ENCODE measurements around the gene ARHGDIG.

Gene ARHGDIG

GRCh38 chr16:281660-282255, 1.4 kb downstream of the ARHGDIG start:
- no peak for DNase-seq

GRCh38 chr16:282491-282890, 2.1 kb downstream of the ARHGDIG start:
- DNase-seq, result no peak

GRCh38 chr16:283033-283805, 2.8 kb downstream of the ARHGDIG start, which contains the start of gene PDIA2:
Gene PDIA2 (plus strand): TSS chr16:283164. CDS start chr16:283170, 6 bp downstream.
- DNase-seq, result no peak

- no peak for DNase-seq
Measured at GRCh38 chr16:284204-285120, 4.1 kb downstream of the ARHGDIG start.

- DNase-seq, result no peak
Measured at GRCh38 chr16:285146-286055, 5.0 kb downstream of the ARHGDIG start.

GRCh38 chr16:286491-287297, 6.3 kb downstream of the ARHGDIG start:
- no peak for DNase-seq

- no peak for DNase-seq
Measured at GRCh38 chr16:287298-287811, 7.0 kb downstream of the ARHGDIG start.

- no peak for DNase-seq
Measured at GRCh38 chr16:287981-288920, 7.9 kb downstream of the ARHGDIG start.

- no peak for DNase-seq
Measured at GRCh38 chr16:289395-289997, 9.1 kb downstream of the ARHGDIG start.

GRCh38 chr16:290015-290680, 9.8 kb downstream of the ARHGDIG start:
- no peak for DNase-seq

- DNase-seq, result no peak
Measured at GRCh38 chr16:290681-291405, 10.5 kb downstream of the ARHGDIG start.

- no peak for DNase-seq
Measured at GRCh38 chr16:291539-291938, 11.1 kb downstream of the ARHGDIG start.

GRCh38 chr16:293043-293775, 12.8 kb downstream of the ARHGDIG start:
- DNase-seq, result no peak

- no peak for DNase-seq
Measured at GRCh38 chr16:296276-296675, 15.9 kb downstream of the ARHGDIG start.

- DNase-seq, result no peak
Measured at GRCh38 chr16:296806-297510, 16.6 kb downstream of the ARHGDIG start.

GRCh38 chr16:297832-298231, 17.4 kb downstream of the ARHGDIG start:
- DNase-seq, result no peak

GRCh38 chr16:301235-301634, 20.8 kb downstream of the ARHGDIG start:
- DNase-seq, result no peak
